PC-3 (cell line): Measurements from ENCODE around the gene MYOCD.

Experiments
- EZH2 ChIP-seq: fragments of 300-600 bp; sonication (generic); IDR thresholded peaks from one replicate; pipeline ENCODE4 v1.6.1; 2017; ENCODE audit warnings: antibody characterized with exemption, mild to moderate bottlenecking, low read length; ENCODE audit not compliant: unreplicated experiment
- TF ChIP-seq, protein P1 (sequence below): fragments of 300-600 bp; sonication (generic); conservative IDR thresholded peaks from 2 replicates; pipeline ENCODE4 v1.5.1; 2017; ENCODE audit warnings: antibody characterized with exemption, low read depth, mild to moderate bottlenecking, low read length

DNA sequence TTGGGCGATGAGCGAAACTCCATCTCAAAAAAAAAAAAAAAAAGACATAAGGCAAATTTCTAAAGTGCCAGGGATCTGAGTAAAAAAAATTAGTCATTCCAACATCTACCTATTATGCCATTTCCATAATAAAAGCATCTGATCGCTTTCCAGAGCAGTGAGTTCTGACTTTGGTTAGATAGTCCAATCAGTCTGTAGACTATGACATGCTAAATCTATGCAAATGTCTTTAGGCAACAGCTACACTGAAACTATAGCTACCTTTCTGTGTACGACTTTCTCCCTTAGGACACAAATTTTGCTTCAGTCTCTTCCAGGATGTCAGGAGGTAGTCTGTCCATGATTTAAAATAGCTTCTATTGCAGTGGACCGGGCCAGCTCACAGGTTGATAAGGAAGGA lies 64.7 kb downstream of the MYOCD start:
- no peak for TF ChIP-seq EZH2
- TF ChIP-seq, protein P1, sequence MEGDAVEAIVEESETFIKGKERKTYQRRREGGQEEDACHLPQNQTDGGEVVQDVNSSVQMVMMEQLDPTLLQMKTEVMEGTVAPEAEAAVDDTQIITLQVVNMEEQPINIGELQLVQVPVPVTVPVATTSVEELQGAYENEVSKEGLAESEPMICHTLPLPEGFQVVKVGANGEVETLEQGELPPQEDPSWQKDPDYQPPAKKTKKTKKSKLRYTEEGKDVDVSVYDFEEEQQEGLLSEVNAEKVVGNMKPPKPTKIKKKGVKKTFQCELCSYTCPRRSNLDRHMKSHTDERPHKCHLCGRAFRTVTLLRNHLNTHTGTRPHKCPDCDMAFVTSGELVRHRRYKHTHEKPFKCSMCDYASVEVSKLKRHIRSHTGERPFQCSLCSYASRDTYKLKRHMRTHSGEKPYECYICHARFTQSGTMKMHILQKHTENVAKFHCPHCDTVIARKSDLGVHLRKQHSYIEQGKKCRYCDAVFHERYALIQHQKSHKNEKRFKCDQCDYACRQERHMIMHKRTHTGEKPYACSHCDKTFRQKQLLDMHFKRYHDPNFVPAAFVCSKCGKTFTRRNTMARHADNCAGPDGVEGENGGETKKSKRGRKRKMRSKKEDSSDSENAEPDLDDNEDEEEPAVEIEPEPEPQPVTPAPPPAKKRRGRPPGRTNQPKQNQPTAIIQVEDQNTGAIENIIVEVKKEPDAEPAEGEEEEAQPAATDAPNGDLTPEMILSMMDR, result no peak
